ENCODE results near the gene HLA-DOB.

DNA sequence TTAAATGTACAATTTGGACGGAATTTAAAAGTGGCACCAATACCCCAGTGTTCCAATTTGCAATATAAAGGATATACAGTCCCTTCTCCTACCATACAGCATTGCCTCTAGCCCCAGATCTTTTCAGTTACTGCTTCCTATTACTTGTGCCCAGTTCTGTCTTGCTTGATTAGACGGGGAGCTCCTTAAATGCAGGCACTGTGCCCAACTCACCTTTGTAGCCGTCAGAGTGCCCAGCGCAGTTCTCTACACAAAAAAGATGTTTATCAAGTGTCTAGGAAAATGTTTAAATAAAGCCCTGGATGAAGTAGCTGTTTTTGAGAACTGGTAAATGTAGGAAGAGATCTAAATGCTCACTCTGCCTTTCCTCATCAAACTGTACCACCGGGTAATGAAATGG lies 14.1 kb upstream of the HLA-DOB start:
- TF ChIP-seq, protein P1, sequence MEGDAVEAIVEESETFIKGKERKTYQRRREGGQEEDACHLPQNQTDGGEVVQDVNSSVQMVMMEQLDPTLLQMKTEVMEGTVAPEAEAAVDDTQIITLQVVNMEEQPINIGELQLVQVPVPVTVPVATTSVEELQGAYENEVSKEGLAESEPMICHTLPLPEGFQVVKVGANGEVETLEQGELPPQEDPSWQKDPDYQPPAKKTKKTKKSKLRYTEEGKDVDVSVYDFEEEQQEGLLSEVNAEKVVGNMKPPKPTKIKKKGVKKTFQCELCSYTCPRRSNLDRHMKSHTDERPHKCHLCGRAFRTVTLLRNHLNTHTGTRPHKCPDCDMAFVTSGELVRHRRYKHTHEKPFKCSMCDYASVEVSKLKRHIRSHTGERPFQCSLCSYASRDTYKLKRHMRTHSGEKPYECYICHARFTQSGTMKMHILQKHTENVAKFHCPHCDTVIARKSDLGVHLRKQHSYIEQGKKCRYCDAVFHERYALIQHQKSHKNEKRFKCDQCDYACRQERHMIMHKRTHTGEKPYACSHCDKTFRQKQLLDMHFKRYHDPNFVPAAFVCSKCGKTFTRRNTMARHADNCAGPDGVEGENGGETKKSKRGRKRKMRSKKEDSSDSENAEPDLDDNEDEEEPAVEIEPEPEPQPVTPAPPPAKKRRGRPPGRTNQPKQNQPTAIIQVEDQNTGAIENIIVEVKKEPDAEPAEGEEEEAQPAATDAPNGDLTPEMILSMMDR (IDR thresholded peaks at IDR 0.05; ENCODE audit: low read depth, low read length), result no peak
- TF ChIP-seq POLR2A (IDR thresholded peaks at IDR 0.05; ENCODE audit: extremely low read depth, insufficient read length) (no peak), MYC (IDR thresholded peaks at IDR 0.05; ENCODE audit: low read depth, low read length) (no peak)
- TF ChIP-seq, protein P2, sequence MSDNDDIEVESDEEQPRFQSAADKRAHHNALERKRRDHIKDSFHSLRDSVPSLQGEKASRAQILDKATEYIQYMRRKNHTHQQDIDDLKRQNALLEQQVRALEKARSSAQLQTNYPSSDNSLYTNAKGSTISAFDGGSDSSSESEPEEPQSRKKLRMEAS (IDR thresholded peaks at IDR 0.05; ENCODE audit: low read depth, low read length), result no peak
